Measurements from ENCODE around the gene LONP2. TPM values are rescaled to one million over a fixed set of nuclear protein-coding genes. Genes with fewer than 3 reads are reported as not detected.

The LONP2 gene
- total and polyA plus RNA-seq, 2 of the 13 experiments (the other 11 are each of a cell fraction or from before 2014, with no cell fraction given) = 39.2 to 63.3 TPM

- peak; percentile 23 to 52; a peak in 1 of 4 replicates for TF ChIP-seq HMGXB4 (CRISPR knock-in tag; IDR thresholded peaks at IDR 0.05; ENCODE audit: borderline replicate concordance in 1 of 2, low read depth in 1 of 2)
- 0 out of 2 replicates have a peak, but pooled peaks have one; percentile 10 for TF ChIP-seq ZNF574 (CRISPR knock-in tag; IDR thresholded peaks at IDR 0.05)
- 0 out of 2 replicates have a peak, but pooled peaks have one; percentile 9 for TF ChIP-seq NFYB (CRISPR knock-in tag; IDR thresholded peaks at IDR 0.05)
- 0 out of 2 replicates have a peak, but pooled peaks have one; percentile 12 for TF ChIP-seq SAP130 (CRISPR knock-in tag; IDR thresholded peaks at IDR 0.05; ENCODE audit: low read depth)
- peak; percentile 76 for TF ChIP-seq RAD21 (CRISPR knock-in tag; IDR thresholded peaks at IDR 0.05)
- TF ChIP-seq ATF2 (CRISPR knock-in tag; IDR thresholded peaks at IDR 0.05) = peak; percentile 44; the same call in 1 of the 2 replicates
- TF ChIP-seq ZNF143 (CRISPR knock-in tag; IDR thresholded peaks at IDR 0.05) = no peak
- TF ChIP-seq TFE3 (CRISPR knock-in tag; IDR thresholded peaks at IDR 0.05) = no peak
- TF ChIP-seq ZNF784 (CRISPR knock-in tag; IDR thresholded peaks at IDR 0.05; ENCODE audit: borderline replicate concordance) = 0 out of 2 replicates have a peak, but pooled peaks have one; percentile 31
- TF ChIP-seq SMC3 (IDR thresholded peaks at IDR 0.05; ENCODE audit: low read length) = peak; percentile 87
- 0 out of 2 replicates have a peak, but pooled peaks have one; percentile 45 for TF ChIP-seq MIXL1 (CRISPR knock-in tag; IDR thresholded peaks at IDR 0.05)
- TF ChIP-seq NR2F6 (IDR thresholded peaks at IDR 0.05) = no peak
- 0 out of 2 replicates have a peak, but pooled peaks have one; percentile 12 for TF ChIP-seq NR2F6 (CRISPR knock-in tag; IDR thresholded peaks at IDR 0.05)
- TF ChIP-seq MED1 (CRISPR knock-in tag; IDR thresholded peaks at IDR 0.05) = 0 out of 2 replicates have a peak, but pooled peaks have one; percentile 25
- peak; percentile 39; the same call in 1 of the 2 replicates for TF ChIP-seq HNF1B (CRISPR knock-in tag; IDR thresholded peaks at IDR 0.05)
- peak; percentile 44; the same call in 1 of the 2 replicates for TF ChIP-seq ZNF501 (CRISPR knock-in tag; IDR thresholded peaks at IDR 0.05)
- 0 out of 2 replicates have a peak, but pooled peaks have one; percentile 34 for TF ChIP-seq SALL1 (CRISPR knock-in tag; IDR thresholded peaks at IDR 0.05)
- TF ChIP-seq THAP11 (CRISPR knock-in tag; IDR thresholded peaks at IDR 0.05) = peak; percentile 24; the same call in 1 of the 2 replicates
- TF ChIP-seq ZNF335 (CRISPR knock-in tag; IDR thresholded peaks at IDR 0.05) = 0 out of 2 replicates have a peak, but pooled peaks have one; percentile 24
Measured at GRCh38 chr16:48231727-48232492, 12.2 kb upstream of the LONP2 start (continued).
